ENCODE data around the gene INPP4A. TPM values are rescaled to one million over a fixed set of nuclear protein-coding genes. Genes with fewer than 3 reads are reported as not detected.

INPP4A gene
- total and polyA plus RNA-seq, 2 of the 13 experiments (the other 11 are each of a cell fraction or from before 2014, with no cell fraction given), result 10.1 to 10.9 TPM

- WGBS (ENCODE audit: low lambda C conversion rate), result 2% methylated on average over 14 of the region's 29 CpGs
- BruUV-seq (replicated peaks), result TSS peak; percentile 65
- Histone ChIP-seq H2AFZ (ENCODE audit: low read length) (no peak overlapping the region), H3K4me2 (ENCODE audit: low read depth, low read length) (peak overlapping the region; percentile 87), H4K20me1 (ENCODE audit: insufficient read depth, low read length) (peaks cover 4% of the 10 kb centered on the region), H3K4me1 (ENCODE audit: insufficient read depth, low read length) (peaks cover 41% of the 10 kb centered on the region), H3K9me3 (ENCODE audit: low read length) (no peaks in the 10 kb centered on the region), H3K27me3 (ENCODE audit: control insufficient read depth in 1 of 2, insufficient read depth in 2 of 2, low read length in 2 of 2) (no peaks in the 10 kb centered on the region; a peak in 1 of 5 replicates), H3K36me3 (replicated peaks in 1 of 2; ENCODE audit: control insufficient read depth in 1 of 2, insufficient read depth in 2 of 2, low read length in 2 of 2) (peaks cover 10 to 26% of the 10 kb centered on the region in 2 experiments), H3K9ac (ENCODE audit: insufficient read depth, low read depth, low read length) (peak overlapping the region; percentile 99), H3K79me2 (ENCODE audit: insufficient read depth, low read length) (peaks cover 69% of the 10 kb centered on the region), H3K4me3 (replicated peaks in 1 of 3; ENCODE audit: insufficient read depth in 1 of 3, low read depth in 2 of 3, low read length in 3 of 3) (peak overlapping the region; percentile 95 to 98 (median 97)), H3K27ac (ENCODE audit: extremely low read length, insufficient read depth, low read length) (peak overlapping the region; percentile 88)
- ChIA-PET POLR2A (interaction anchor here (0.7 to 1.4 kb wide), 6 partner anchors 9 to 532 kb away, joined by 3 to 6 read pairs (median 4); partner anchors contain the start of gene C2orf15), CTCF (ENCODE audit: low intra/inter-chr PET ratio, low total read pairs) (no interaction called here)
- ATAC-seq, result peak; percentile 43
- in situ Hi-C loops (cut with HindIII; ENCODE audit: extremely low pct_ligation_motif_present, low pct_unique_long_range_greater_than_20kb), result no loop called here
- no peak for DNase-seq (ENCODE audit: low spot score)
- intact Hi-C loops (cut with micrococcal nuclease; ENCODE audit: unreplicated experiment), result loop anchor here (2.0 to 10.0 kb wide), 3 partner anchors 40 to 728 kb away; partner anchors contain the start of genes EIF5B, INPP4A and TXNDC9
- FAIRE-seq, result no peak
- TF ChIP-seq ZNF20 (CRISPR knock-in tag; IDR thresholded peaks at IDR 0.05), result peak; percentile 3; the same call in 1 of the 2 replicates
- TF ChIP-seq, protein P1, sequence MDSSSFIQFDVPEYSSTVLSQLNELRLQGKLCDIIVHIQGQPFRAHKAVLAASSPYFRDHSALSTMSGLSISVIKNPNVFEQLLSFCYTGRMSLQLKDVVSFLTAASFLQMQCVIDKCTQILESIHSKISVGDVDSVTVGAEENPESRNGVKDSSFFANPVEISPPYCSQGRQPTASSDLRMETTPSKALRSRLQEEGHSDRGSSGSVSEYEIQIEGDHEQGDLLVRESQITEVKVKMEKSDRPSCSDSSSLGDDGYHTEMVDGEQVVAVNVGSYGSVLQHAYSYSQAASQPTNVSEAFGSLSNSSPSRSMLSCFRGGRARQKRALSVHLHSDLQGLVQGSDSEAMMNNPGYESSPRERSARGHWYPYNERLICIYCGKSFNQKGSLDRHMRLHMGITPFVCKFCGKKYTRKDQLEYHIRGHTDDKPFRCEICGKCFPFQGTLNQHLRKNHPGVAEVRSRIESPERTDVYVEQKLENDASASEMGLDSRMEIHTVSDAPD (CRISPR knock-in tag; IDR thresholded peaks at IDR 0.05), result 0 out of 2 replicates have a peak, but pooled peaks have one; percentile 33
- TF ChIP-seq, protein P2, sequence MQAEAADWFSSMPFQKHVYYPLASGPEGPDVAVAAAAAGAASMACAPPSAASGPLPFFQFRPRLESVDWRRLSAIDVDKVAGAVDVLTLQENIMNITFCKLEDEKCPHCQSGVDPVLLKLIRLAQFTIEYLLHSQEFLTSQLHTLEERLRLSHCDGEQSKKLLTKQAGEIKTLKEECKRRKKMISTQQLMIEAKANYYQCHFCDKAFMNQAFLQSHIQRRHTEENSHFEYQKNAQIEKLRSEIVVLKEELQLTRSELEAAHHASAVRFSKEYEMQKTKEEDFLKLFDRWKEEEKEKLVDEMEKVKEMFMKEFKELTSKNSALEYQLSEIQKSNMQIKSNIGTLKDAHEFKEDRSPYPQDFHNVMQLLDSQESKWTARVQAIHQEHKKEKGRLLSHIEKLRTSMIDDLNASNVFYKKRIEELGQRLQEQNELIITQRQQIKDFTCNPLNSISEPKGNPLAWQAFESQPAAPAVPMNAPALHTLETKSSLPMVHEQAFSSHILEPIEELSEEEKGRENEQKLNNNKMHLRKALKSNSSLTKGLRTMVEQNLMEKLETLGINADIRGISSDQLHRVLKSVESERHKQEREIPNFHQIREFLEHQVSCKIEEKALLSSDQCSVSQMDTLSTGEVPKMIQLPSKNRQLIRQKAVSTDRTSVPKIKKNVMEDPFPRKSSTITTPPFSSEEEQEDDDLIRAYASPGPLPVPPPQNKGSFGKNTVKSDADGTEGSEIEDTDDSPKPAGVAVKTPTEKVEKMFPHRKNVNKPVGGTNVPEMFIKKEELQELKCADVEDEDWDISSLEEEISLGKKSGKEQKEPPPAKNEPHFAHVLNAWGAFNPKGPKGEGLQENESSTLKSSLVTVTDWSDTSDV (CRISPR knock-in tag; IDR thresholded peaks at IDR 0.05), result peak; percentile 2; the same call in 1 of the 2 replicates
- TF ChIP-seq, protein P3, sequence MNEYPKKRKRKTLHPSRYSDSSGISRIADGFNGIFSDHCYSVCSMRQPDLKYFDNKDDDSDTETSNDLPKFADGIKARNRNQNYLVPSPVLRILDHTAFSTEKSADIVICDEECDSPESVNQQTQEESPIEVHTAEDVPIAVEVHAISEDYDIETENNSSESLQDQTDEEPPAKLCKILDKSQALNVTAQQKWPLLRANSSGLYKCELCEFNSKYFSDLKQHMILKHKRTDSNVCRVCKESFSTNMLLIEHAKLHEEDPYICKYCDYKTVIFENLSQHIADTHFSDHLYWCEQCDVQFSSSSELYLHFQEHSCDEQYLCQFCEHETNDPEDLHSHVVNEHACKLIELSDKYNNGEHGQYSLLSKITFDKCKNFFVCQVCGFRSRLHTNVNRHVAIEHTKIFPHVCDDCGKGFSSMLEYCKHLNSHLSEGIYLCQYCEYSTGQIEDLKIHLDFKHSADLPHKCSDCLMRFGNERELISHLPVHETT (CRISPR knock-in tag; conservative IDR thresholded peaks at IDR 0.05), result no peak
- TF ChIP-seq, protein P4, sequence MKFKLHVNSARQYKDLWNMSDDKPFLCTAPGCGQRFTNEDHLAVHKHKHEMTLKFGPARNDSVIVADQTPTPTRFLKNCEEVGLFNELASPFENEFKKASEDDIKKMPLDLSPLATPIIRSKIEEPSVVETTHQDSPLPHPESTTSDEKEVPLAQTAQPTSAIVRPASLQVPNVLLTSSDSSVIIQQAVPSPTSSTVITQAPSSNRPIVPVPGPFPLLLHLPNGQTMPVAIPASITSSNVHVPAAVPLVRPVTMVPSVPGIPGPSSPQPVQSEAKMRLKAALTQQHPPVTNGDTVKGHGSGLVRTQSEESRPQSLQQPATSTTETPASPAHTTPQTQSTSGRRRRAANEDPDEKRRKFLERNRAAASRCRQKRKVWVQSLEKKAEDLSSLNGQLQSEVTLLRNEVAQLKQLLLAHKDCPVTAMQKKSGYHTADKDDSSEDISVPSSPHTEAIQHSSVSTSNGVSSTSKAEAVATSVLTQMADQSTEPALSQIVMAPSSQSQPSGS (CRISPR knock-in tag; IDR thresholded peaks at IDR 0.05), result no peak
- TF ChIP-seq SOX6 (IDR thresholded peaks at IDR 0.05), result no peak
- no peak for TF ChIP-seq SOX6 (CRISPR knock-in tag; IDR thresholded peaks at IDR 0.05)
- TF ChIP-seq SRSF1 (optimal IDR thresholded peaks at IDR 0.05; ENCODE audit: low read depth, low read length), result no peak
- 0 out of 2 replicates have a peak, but pooled peaks have one; percentile 3 for TF ChIP-seq NR2F2 (IDR thresholded peaks at IDR 0.05; ENCODE audit: borderline replicate concordance, low read depth)
- no peak for TF ChIP-seq TCF12 (IDR thresholded peaks at IDR 0.05)
- 0 out of 2 replicates have a peak, but pooled peaks have one; percentile 8 for TF ChIP-seq TCF12 (CRISPR knock-in tag; IDR thresholded peaks at IDR 0.05)
- no peak for TF ChIP-seq ZNF382 (CRISPR knock-in tag; IDR thresholded peaks at IDR 0.05; ENCODE audit: borderline replicate concordance)
- TF ChIP-seq, protein P5, sequence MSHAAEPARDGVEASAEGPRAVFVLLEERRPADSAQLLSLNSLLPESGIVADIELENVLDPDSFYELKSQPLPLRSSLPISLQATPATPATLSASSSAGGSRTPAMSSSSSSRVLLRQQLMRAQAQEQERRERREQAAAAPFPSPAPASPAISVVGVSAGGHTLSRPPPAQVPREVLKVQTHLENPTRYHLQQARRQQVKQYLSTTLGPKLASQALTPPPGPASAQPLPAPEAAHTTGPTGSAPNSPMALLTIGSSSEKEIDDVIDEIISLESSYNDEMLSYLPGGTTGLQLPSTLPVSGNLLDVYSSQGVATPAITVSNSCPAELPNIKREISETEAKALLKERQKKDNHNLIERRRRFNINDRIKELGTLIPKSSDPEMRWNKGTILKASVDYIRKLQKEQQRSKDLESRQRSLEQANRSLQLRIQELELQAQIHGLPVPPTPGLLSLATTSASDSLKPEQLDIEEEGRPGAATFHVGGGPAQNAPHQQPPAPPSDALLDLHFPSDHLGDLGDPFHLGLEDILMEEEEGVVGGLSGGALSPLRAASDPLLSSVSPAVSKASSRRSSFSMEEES (CRISPR knock-in tag; IDR thresholded peaks at IDR 0.05), result no peak
- TF ChIP-seq, protein P6, sequence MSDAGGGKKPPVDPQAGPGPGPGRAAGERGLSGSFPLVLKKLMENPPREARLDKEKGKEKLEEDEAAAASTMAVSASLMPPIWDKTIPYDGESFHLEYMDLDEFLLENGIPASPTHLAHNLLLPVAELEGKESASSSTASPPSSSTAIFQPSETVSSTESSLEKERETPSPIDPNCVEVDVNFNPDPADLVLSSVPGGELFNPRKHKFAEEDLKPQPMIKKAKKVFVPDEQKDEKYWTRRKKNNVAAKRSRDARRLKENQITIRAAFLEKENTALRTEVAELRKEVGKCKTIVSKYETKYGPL (CRISPR knock-in tag; IDR thresholded peaks at IDR 0.05), result peak; percentile 9; the same call in 1 of the 2 replicates
These were observed 164.4 kb downstream of the INPP4A start for GRCh38 chr2:98608962-98609604.
